ENCODE results near the gene GALNT5.

GRCh38 chr2:157296958-157297357, 39.5 kb downstream of the GALNT5 start:
- TF ChIP-seq POLR2A (IDR thresholded peaks at IDR 0.05) (no peak), CTCF (IDR thresholded peaks at IDR 0.05) (no peak)
